ENCODE measurements around the gene CNBD2.

Gene CNBD2

GRCh38 chr20:35968930-35969329 is 540 bp downstream of the CNBD2 start:
- no peak for TF ChIP-seq EGR1 (IDR thresholded peaks at IDR 0.05)
- no peak for TF ChIP-seq RAD21 (IDR thresholded peaks at IDR 0.05; ENCODE audit: low read depth)
- TF ChIP-seq TEAD4 (IDR thresholded peaks at IDR 0.05) = no peak
- TF ChIP-seq FOXM1 (IDR thresholded peaks at IDR 0.05; ENCODE audit: borderline replicate concordance, low read depth) = no peak
- TF ChIP-seq CREB1 (IDR thresholded peaks at IDR 0.05; ENCODE audit: low read depth) = no peak

GRCh38 chr20:35971981-35972380 is 3.6 kb downstream of the CNBD2 start:
- no peak for TF ChIP-seq YY1 (IDR thresholded peaks at IDR 0.05; ENCODE audit: low read depth)
- TF ChIP-seq EGR1 (IDR thresholded peaks at IDR 0.05) = no peak
- no peak for TF ChIP-seq EP300 (IDR thresholded peaks at IDR 0.05; ENCODE audit: borderline replicate concordance)
- no peak for TF ChIP-seq NFIC (IDR thresholded peaks at IDR 0.05)
- no peak for TF ChIP-seq MAX (IDR thresholded peaks at IDR 0.05)

- no peak for TF ChIP-seq MAX (IDR thresholded peaks at IDR 0.05)
- no peak for TF ChIP-seq FOXM1 (IDR thresholded peaks at IDR 0.05; ENCODE audit: borderline replicate concordance, low read depth)
- TF ChIP-seq ZBTB7A (IDR thresholded peaks at IDR 0.05; ENCODE audit: low read depth) = no peak
- TF ChIP-seq TCF12 (IDR thresholded peaks at IDR 0.05; ENCODE audit: low read depth) = no peak
- no peak for TF ChIP-seq EP300 (IDR thresholded peaks at IDR 0.05; ENCODE audit: borderline replicate concordance)
- TF ChIP-seq CEBPB (IDR thresholded peaks at IDR 0.05) = no peak
- TF ChIP-seq RAD21 (IDR thresholded peaks at IDR 0.05; ENCODE audit: low read depth) = no peak
- no peak for TF ChIP-seq NFIC (IDR thresholded peaks at IDR 0.05)
- no peak for TF ChIP-seq USF1 (IDR thresholded peaks at IDR 0.05)
- no peak for TF ChIP-seq REST (IDR thresholded peaks at IDR 0.05; ENCODE audit: low read depth)
- TF ChIP-seq CREB1 (IDR thresholded peaks at IDR 0.05; ENCODE audit: low read depth) = no peak
- TF ChIP-seq TAF1 (IDR thresholded peaks at IDR 0.05; ENCODE audit: low read depth) = no peak
- TF ChIP-seq EGR1 (IDR thresholded peaks at IDR 0.05) = no peak
- no peak for TF ChIP-seq YY1 (IDR thresholded peaks at IDR 0.05; ENCODE audit: low read depth)
Measured at GRCh38 chr20:35972462-35972861, 4.1 kb downstream of the CNBD2 start.

- TF ChIP-seq RAD21 (IDR thresholded peaks at IDR 0.05; ENCODE audit: low read depth) (no peak), REST (IDR thresholded peaks at IDR 0.05; ENCODE audit: low read depth) (no peak), ZBTB7A (IDR thresholded peaks at IDR 0.05; ENCODE audit: low read depth) (no peak), TAF1 (IDR thresholded peaks at IDR 0.05; ENCODE audit: low read depth) (no peak), MAX (IDR thresholded peaks at IDR 0.05) (no peak), FOXM1 (IDR thresholded peaks at IDR 0.05; ENCODE audit: borderline replicate concordance, low read depth) (no peak), TCF12 (IDR thresholded peaks at IDR 0.05; ENCODE audit: low read depth) (no peak), TEAD4 (IDR thresholded peaks at IDR 0.05) (no peak), CEBPB (IDR thresholded peaks at IDR 0.05) (no peak), EGR1 (IDR thresholded peaks at IDR 0.05) (no peak), YY1 (IDR thresholded peaks at IDR 0.05; ENCODE audit: low read depth) (no peak), EP300 (IDR thresholded peaks at IDR 0.05; ENCODE audit: borderline replicate concordance) (no peak), USF1 (IDR thresholded peaks at IDR 0.05) (no peak), CREB1 (IDR thresholded peaks at IDR 0.05; ENCODE audit: low read depth) (no peak)
Measured at GRCh38 chr20:35974256-35974655, 5.9 kb downstream of the CNBD2 start.

- TF ChIP-seq CREB1 (IDR thresholded peaks at IDR 0.05; ENCODE audit: low read depth) (no peak), NFIC (IDR thresholded peaks at IDR 0.05) (no peak), CEBPB (IDR thresholded peaks at IDR 0.05) (no peak), REST (IDR thresholded peaks at IDR 0.05; ENCODE audit: low read depth) (no peak), TCF12 (IDR thresholded peaks at IDR 0.05; ENCODE audit: low read depth) (no peak), TEAD4 (IDR thresholded peaks at IDR 0.05) (no peak), FOXM1 (IDR thresholded peaks at IDR 0.05; ENCODE audit: borderline replicate concordance, low read depth) (no peak)
Measured at GRCh38 chr20:35975576-35976373, 7.4 kb downstream of the CNBD2 start.

Data from Ishikawa (cell line).